Measurements from ENCODE around the gene GPR31.

Gene GPR31

DNA sequence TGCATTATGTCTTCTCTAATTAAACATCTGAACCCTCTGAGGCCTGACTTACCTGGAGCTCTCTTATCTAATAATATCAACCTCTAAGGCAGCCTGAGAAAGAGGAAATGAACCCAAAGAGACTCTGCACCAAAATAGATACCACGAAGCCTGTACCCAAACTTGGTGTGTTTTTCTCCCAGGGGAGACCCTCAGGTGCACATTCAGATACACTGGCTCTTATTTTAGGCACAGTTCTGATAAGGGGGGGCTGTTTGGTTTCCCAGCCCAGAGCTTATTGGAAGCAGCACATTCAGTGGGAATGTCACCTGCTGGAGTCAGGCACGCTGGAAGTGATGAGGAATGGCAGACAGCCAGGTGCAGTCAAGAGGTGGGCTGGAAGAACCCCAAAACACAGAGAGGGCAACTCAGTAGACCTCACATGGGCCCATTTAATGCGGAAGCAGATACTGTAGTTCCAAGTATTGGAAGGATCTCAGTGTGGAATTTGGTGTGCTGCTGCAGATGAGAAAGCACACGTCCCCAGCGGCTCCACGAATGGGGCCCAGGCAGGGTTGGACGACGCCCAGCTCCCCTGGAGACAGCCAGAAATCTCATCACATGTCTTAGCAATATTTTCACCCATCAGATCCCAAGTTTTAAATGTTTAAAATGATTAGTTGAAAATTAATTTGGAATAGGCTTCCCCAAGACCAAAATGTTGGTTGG is 44.6 kb downstream of the GPR31 start:
- H3K4me3 Mint-ChIP-seq = no peak overlapping the region
- peaks cover 9% of the 10 kb centered on the region for H3K4me1 Mint-ChIP-seq (ENCODE audit: low read depth)
- no peak overlapping the region for H3K27ac Mint-ChIP-seq
- H3K27me3 Mint-ChIP-seq = peaks cover 13% of the 10 kb centered on the region
- no peaks in the 10 kb centered on the region for H3K36me3 Mint-ChIP-seq (ENCODE audit: low read depth)
- intact Hi-C loops (cut with micrococcal nuclease) = no loop called here
- H3K9me3 Mint-ChIP-seq = no peaks in the 10 kb centered on the region

- no peaks in the 10 kb centered on the region for H3K9me3 Mint-ChIP-seq
- H3K27me3 Mint-ChIP-seq = peaks cover 13% of the 10 kb centered on the region
- peaks cover 6% of the 10 kb centered on the region for H3K4me1 Mint-ChIP-seq (ENCODE audit: low read depth)
- no peaks in the 10 kb centered on the region for H3K36me3 Mint-ChIP-seq (ENCODE audit: low read depth)
- H3K27ac Mint-ChIP-seq = no peak overlapping the region
- intact Hi-C loops (cut with micrococcal nuclease) = no loop called here
- no peak overlapping the region for H3K4me3 Mint-ChIP-seq
Measured at GRCh38 chr6:167112421-167112820, 45.4 kb downstream of the GPR31 start.

DNA sequence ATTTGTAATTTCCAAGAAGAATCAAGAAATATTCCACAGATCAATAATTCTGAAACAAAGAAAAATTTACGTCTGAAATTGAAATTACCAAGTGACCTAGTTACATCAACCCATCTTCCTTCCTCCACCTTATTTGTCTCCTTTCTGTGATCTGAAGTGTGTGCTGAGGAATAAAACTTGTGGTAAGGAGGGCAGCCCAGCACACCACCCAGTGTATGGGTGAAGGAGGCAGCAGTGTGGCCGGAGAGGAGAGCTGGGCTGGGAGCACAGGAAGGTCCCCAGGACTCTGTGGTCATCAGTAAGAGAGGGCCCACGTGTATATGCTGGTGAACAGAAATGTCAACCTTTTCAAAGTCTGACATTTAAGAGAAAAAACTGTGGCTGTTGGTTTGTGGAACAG is 46.2 kb downstream of the GPR31 start:
- H3K27ac Mint-ChIP-seq = no peak overlapping the region
- H3K4me3 Mint-ChIP-seq = no peak overlapping the region
- intact Hi-C loops (cut with micrococcal nuclease) = no loop called here
- H3K4me1 Mint-ChIP-seq (ENCODE audit: low read depth) = peaks cover 6% of the 10 kb centered on the region
- peaks cover 12% of the 10 kb centered on the region for H3K27me3 Mint-ChIP-seq
- no peaks in the 10 kb centered on the region for H3K9me3 Mint-ChIP-seq
- H3K36me3 Mint-ChIP-seq (ENCODE audit: low read depth) = no peaks in the 10 kb centered on the region

DNA sequence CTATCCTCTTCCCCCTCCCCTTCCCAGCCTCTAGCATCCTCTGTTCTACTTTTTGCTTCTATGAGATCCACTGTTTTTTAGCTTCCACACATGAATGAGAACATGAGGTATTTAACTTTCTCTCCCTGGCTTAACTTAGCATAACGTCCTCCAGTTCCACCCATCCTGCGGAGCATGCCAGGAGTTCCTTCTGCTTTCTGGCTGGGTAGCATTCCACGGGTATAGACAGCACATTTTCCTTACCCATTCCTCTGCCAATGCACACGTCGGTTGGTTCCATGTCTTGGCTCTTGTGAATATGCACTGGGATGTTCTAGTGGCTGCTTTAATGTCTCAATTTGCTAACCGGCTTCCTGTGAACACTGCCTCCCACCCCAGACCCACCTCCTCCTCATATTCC is 48.1 kb downstream of the GPR31 start:
- no peak overlapping the region for H3K4me3 Mint-ChIP-seq
- peaks cover 6% of the 10 kb centered on the region for H3K4me1 Mint-ChIP-seq (ENCODE audit: low read depth)
- no peaks in the 10 kb centered on the region for H3K36me3 Mint-ChIP-seq (ENCODE audit: low read depth)
- no peak overlapping the region for H3K27ac Mint-ChIP-seq
- peaks cover 7% of the 10 kb centered on the region for H3K27me3 Mint-ChIP-seq
- H3K9me3 Mint-ChIP-seq = no peaks in the 10 kb centered on the region
- intact Hi-C loops (cut with micrococcal nuclease) = no loop called here

DNA sequence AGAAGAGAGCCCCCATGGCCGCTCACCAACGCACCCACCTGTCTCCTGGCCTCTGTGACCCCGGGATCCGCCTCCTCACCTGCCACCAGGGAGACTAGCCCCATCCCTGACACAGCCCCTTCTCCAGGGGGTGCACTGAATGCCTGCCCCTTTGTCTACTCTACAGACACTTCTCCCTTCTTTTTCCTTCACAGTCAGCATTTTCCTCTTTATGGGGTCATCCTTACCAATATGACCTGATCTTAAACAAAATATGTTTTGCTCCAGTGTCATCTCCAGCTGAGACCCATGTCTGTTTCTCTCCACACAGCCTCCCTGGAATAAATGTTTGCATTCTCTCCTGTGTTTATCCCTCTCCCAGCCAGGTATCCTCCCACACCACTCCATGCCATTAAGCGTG is 49.5 kb downstream of the GPR31 start:
- H3K27ac Mint-ChIP-seq = no peak overlapping the region

GRCh38 chr6:167107787-167108186 is 50.0 kb downstream of the GPR31 start:
- Mint-ChIP-seq H3K9me3 (no peaks in the 10 kb centered on the region), H3K27ac (no peak overlapping the region), H3K4me3 (no peak overlapping the region), H3K36me3 (ENCODE audit: low read depth) (no peaks in the 10 kb centered on the region), H3K27me3 (peaks cover 7% of the 10 kb centered on the region), H3K4me1 (ENCODE audit: low read depth) (peaks cover 14% of the 10 kb centered on the region)
- intact Hi-C loops (cut with micrococcal nuclease) = no loop called here

More for the DNA sequence above, 49.5 kb downstream of the GPR31 start:
- H3K9me3 Mint-ChIP-seq = no peaks in the 10 kb centered on the region
- no peaks in the 10 kb centered on the region for H3K36me3 Mint-ChIP-seq (ENCODE audit: low read depth)
- H3K27me3 Mint-ChIP-seq = peaks cover 7% of the 10 kb centered on the region
- intact Hi-C loops (cut with micrococcal nuclease) = no loop called here
- no peak overlapping the region for H3K4me3 Mint-ChIP-seq
- H3K4me1 Mint-ChIP-seq (ENCODE audit: low read depth) = peaks cover 9% of the 10 kb centered on the region

- H3K9me3 Mint-ChIP-seq = no peaks in the 10 kb centered on the region
- peaks cover 16% of the 10 kb centered on the region for H3K4me1 Mint-ChIP-seq (ENCODE audit: low read depth)
- intact Hi-C loops (cut with micrococcal nuclease) = no loop called here
- H3K4me3 Mint-ChIP-seq = no peak overlapping the region
- H3K36me3 Mint-ChIP-seq (ENCODE audit: low read depth) = no peaks in the 10 kb centered on the region
- H3K27me3 Mint-ChIP-seq = peaks cover 2% of the 10 kb centered on the region
- H3K27ac Mint-ChIP-seq = no peak overlapping the region
Measured at GRCh38 chr6:167106406-167106805, 51.4 kb downstream of the GPR31 start.

Data from dendritic cell treated with granulocyte-macrophage colony-stimulating factor and Interleukin-4, amounts not matched to agents 40 ng/mL and 50 ng/mL, for 4 days (primary cell).